Gastrocnemius medialis (tissue), 4 donors: Measurements from ENCODE around the gene YLPM1.

Source experiments
- CTCF ChIP-seq, 5 experiments: fragments of 450-650 bp in 3 of 5; fragments of 200-600 bp in 2 of 5; sonication (generic) in 2 of 5; IDR thresholded peaks in 4 of 5; conservative IDR thresholded peaks in 1 of 5; 1 replicate in 4 of 5; 2 replicates in 1 of 5; pipeline ENCODE4 v1.5.1; 2016 to 2019; ENCODE audit warnings: antibody characterized with exemption in 5 of 5, mild to moderate bottlenecking in 3 of 5, moderate library complexity in 3 of 5
- POLR2A ChIP-seq, 2 donors: fragments of 450-650 bp; IDR thresholded peaks; one replicate each; pipeline ENCODE4 v1.6.1; 2017; ENCODE audit warnings: antibody characterized with exemption in 2 of 2, mild to moderate bottlenecking in 2 of 2, moderate library complexity in 2 of 2

- TF ChIP-seq CTCF (IDR thresholded peaks at IDR 0.05 in 4 of 5, conservative IDR thresholded peaks at IDR 0.05 in 1 of 5) (no peak), POLR2A (IDR thresholded peaks at IDR 0.05) (no peak)
These were observed 102.0 kb downstream of the YLPM1 start for GRCh38 chr14:74865156-74865555.
